NCI-H1048 (cell line): ENCODE results near the gene PLA2G2F.

Experiments used
- DNase-seq: peaks from one replicate; lab custom pipeline; 2025; lab: John Stamatoyannopoulos, UW

Gene PLA2G2F

GRCh38 chr1:20168564-20169491 is 29.7 kb downstream of the PLA2G2F start:
- DNase-seq: no peak

- no peak for DNase-seq
Measured at GRCh38 chr1:20169932-20170331, 30.8 kb downstream of the PLA2G2F start.

- DNase-seq: no peak
Measured at GRCh38 chr1:20172033-20172590, 33.0 kb downstream of the PLA2G2F start.

DNA sequence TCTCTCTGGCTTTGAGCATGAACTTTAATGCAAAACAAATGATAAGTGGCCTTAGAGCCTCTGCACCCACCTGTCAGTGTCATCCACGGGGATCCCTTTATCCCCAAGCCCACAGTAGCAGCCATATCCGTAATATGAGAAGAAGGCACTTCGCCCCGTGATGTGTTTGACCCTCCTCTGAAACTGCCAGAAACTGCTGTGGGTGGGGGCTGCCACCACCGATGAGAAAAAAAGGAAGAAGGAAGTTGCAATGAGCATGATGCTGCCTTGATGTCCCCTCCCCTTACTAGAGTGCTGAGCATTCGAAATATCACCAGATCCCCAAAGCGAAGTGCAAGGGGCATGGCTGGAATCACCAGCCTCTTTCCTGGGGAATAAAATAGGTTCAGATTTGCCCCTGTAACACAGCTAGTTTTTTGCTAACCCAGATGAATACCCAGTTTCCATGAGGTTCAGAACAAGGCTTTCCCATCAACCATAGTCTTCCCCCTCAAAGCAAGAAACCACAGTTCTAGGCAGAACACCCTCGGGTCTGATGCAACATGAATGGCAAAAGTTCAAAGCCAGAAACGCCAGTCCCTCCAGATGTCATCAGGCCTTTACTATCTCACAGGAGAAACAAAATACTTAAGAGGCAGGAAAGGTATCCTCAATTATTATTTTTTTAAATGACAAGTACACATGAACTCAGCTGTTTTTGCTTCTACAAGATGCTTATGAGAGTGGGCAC is 36.0 kb downstream of the PLA2G2F start:
- DNase-seq: no peak

DNA sequence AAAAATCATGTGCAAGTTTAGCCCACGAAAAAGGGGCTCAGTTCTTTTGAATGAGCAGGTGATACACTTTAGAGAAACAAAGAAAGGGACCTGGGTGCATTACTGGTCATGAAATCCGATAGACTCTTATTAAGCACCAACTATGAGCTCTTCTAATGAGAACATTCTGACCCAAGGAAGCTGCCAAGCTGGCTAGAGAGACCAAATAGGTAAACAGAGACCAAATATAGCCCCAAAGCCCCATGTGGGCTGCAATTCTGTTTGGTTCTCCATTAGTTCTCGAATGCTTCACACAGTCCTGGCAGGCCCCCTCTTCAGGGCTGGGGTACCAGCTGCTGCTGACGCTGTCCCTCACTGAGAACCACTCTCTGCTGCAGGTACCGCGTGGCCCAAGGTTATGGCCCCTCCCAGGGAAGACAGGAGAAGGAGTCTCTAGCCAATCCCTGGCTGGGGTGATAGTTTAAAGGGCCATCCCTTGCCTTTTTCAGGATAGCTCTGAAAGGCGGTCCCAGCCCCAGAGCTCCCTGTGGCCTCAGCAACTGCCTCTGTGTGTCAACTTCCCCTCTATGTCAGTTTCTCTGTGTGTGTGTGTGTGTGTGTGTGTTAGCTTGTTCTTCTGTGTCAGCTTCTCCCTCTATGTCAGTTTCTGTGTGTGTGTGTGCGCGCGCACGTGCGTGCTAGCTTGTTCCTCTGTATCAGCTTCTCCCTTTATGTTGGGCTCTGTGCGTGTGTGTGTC is 39.7 kb downstream of the PLA2G2F start:
- no peak for DNase-seq

GRCh38 chr1:20179371-20180128 is 40.4 kb downstream of the PLA2G2F start:
- DNase-seq: no peak

GRCh38 chr1:20180129-20180843 is 41.2 kb downstream of the PLA2G2F start:
- no peak for DNase-seq

- DNase-seq: no peak
Measured at GRCh38 chr1:20180844-20181207, 41.7 kb downstream of the PLA2G2F start.

DNA sequence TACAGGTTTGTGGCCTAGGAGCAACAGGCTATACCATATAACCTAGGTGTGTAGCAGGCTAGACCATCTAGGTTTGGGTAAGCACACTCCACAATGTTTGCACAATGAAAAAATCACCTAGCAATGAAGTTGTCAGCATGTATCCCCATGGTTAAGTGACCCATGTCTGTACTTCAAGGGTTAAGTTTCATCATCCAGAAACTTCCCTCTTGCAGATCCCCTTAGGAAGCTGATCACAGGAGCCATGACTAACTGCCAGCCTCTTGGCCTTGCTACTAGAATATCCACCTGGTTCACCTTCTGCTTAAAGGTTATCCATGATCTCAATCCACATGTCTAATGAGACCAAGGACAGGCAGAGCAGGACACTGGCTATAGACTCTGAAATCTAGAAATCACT is 43.3 kb downstream of the PLA2G2F start:
- no peak for DNase-seq

DNA sequence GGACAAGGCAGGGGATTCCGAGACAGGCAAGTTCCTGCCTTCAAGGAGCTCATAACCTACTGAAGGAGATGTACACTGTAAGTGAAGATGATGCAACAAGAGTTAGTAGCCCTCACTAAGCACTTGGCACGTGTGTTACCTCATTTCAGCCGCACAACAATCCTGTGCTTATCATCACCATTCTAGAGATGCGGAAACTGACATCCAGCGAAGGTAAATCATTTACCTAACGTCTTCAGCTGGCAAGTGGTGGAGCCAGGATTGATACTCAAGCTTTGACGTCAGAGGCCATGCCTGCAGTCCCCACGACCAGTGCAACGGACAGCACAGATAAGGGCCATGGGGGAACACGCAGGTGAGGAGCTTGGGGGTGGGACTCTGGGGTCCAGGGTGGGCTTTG is 43.9 kb downstream of the PLA2G2F start:
- no peak for DNase-seq

DNA sequence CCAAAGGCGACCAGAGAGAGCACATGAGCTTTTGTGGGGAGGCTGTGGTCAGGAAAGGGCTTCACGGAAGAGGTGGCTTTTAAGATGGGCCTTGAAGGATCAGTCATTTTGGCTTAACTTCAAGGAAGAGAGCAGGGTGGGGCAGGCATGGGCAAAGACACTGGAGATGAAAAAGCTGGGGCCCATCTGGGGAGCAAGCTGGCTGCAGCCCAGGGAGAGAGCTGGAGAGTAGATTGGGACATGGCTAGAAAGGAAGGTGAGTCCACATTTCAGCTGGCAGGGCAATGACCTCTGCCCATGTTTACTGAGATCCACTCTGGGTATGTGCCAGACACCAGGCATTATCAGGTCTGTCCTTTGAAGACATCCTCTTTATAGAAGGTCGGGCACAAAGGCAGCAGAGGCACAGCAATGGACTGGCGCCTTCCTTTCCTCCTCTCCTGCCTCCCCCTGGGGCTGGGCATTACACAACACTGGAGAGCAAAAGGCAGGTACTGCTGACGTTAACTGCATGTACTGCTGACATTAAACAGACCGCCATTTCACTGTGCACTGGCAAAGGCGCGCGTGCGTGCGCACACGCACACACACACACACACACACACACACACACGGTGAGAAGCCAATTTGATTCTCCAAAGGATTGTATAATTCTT is 44.6 kb downstream of the PLA2G2F start:
- DNase-seq: no peak

- DNase-seq: no peak
Measured at GRCh38 chr1:20184481-20184900, 45.4 kb downstream of the PLA2G2F start.

DNA sequence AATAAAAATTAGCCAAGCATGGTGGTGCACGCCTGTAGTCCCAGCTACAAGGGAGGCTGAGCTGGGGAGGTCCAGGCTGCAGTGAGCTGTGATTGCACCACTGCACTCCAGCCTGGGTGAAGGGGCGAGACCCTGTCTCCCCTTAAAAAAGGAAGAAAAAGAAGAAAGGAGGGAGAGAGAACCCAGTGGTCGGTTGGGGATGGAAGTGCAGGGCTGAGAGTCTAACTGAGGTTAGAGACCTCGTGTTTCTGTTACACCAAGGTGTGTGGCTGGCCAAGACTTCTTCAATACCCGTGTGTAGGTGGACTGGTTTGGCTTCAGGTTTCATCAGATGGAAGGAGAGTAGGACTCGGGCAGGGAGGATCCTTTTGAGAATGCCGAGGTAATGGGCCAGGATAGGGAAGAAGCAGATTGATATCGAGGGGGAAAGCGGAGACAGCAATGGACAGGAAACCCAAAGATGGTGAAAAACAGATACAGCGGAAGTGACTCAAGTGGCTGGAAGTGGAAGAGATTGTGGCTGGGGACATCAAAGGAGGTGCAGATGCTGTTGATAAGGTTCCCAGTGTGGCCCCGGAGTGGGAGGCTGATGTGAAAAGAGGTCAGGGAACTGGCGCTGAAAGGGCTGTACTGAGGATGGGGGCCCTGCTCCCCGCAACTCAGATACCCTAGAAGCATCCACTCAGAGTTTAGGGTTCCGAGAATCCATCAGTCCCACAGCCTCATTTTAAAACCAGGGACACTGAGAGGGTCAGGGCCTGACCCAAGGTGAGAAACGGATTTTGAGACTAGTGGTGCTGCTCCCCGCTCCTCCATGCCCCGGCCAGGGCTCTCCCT is 46.1 kb downstream of the PLA2G2F start:
- DNase-seq: no peak

GRCh38 chr1:20185834-20186782 is 47.0 kb downstream of the PLA2G2F start, which contains the start of the genes PLA2G2C and UBXN10:
Gene PLA2G2C, minus strand, starts transcription at chr1:20186518. Its CDS starts 9,155 bp downstream, at chr1:20177363.
Gene UBXN10, plus strand, starts transcription at chr1:20186096. Its CDS starts 4,466 bp downstream, at chr1:20190562.
- no peak for DNase-seq

DNA sequence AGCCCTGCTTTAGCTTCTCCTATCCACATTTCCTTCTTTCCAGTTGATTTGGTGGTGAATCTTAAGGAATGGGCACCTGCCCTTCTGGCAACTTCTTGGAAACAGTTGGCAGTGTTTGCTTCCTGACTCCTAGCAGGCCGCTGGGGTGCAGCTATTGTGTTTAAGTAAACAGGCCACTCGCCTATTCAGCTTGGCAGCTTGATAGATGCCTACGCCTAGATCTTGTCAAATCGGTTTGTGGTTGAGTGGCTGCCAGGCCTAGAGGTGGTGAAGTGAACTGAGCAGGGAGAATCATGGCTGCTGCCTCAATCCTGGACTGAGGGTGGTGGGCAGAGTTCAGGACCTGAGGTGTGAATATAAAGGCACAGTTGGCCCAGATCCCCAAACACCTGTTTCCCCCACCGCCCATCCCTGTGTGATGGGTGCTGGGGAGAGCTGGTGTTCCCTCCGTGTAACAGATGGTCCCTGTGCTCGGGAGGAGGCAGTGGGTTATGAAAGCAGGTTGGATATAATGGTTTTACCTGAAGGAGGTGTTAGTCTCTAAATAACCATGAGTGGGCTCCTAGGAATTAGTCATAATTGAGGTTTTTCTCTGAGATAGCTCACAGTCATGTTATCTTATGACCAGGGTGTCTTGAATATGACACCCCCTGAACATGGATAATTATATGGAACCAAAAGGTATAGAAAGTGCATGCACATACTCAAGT is 48.1 kb downstream of the PLA2G2F start:
- DNase-seq: no peak

GRCh38 chr1:20187813-20188454 is 48.8 kb downstream of the PLA2G2F start:
- no peak for DNase-seq

GRCh38 chr1:20188455-20188817 is 49.3 kb downstream of the PLA2G2F start:
- no peak for DNase-seq
